Globus pallidus (tissue), 1 donor: Measurements from ENCODE around the gene COQ8A.

ENCODE experiments used
- DNase-seq: peaks from one replicate; pipeline ENCODE4 v3.0.0-alpha.2; 2015; ENCODE audit warnings: low spot score

Gene COQ8A

GRCh38 chr1:226940029-226940805, at the start of gene COQ8A:
COQ8A (plus strand) TSS chr1:226940294; CDS start chr1:226961386, 21,092 bp downstream.
- peak; percentile 100 for DNase-seq

- no peak for DNase-seq
Measured at GRCh38 chr1:226890331-226891108, 49.6 kb upstream of the COQ8A start.

GRCh38 chr1:226891346-226891745, 48.7 kb upstream of the COQ8A start:
- no peak for DNase-seq

- DNase-seq = no peak
Measured at GRCh38 chr1:226891846-226892523, 48.1 kb upstream of the COQ8A start.

- no peak for DNase-seq
Measured at GRCh38 chr1:226892524-226892875, 47.6 kb upstream of the COQ8A start.

- no peak for DNase-seq
Measured at GRCh38 chr1:226893936-226894335, 46.2 kb upstream of the COQ8A start.

GRCh38 chr1:226894826-226895225, 45.3 kb upstream of the COQ8A start:
- DNase-seq = no peak

- no peak for DNase-seq
Measured at GRCh38 chr1:226895644-226896043, 44.5 kb upstream of the COQ8A start.

- no peak for DNase-seq
Measured at GRCh38 chr1:226898246-226898645, 41.8 kb upstream of the COQ8A start.

- no peak for DNase-seq
Measured at GRCh38 chr1:226901421-226901820, 38.7 kb upstream of the COQ8A start.

- DNase-seq = no peak
Measured at GRCh38 chr1:226902601-226903000, 37.5 kb upstream of the COQ8A start.

- DNase-seq = no peak
Measured at GRCh38 chr1:226903819-226904716, 36.0 kb upstream of the COQ8A start.

GRCh38 chr1:226904772-226905171, 35.3 kb upstream of the COQ8A start:
- DNase-seq = no peak

- no peak for DNase-seq
Measured at GRCh38 chr1:226908419-226908818, 31.7 kb upstream of the COQ8A start.

GRCh38 chr1:226908913-226909312, 31.2 kb upstream of the COQ8A start:
- DNase-seq = no peak

- DNase-seq = peak; percentile 48
Measured at GRCh38 chr1:226912587-226913176, 27.4 kb upstream of the COQ8A start.

- no peak for DNase-seq
Measured at GRCh38 chr1:226915672-226915995, 24.5 kb upstream of the COQ8A start.

GRCh38 chr1:226916497-226916896, 23.6 kb upstream of the COQ8A start:
- DNase-seq = no peak

GRCh38 chr1:226919587-226919986, 20.5 kb upstream of the COQ8A start:
- DNase-seq = no peak

GRCh38 chr1:226919995-226920394, 20.1 kb upstream of the COQ8A start:
- no peak for DNase-seq

GRCh38 chr1:226920446-226920894, 19.6 kb upstream of the COQ8A start:
- DNase-seq = no peak
